ENCODE data around the gene PROM1.

- TF ChIP-seq POLR2AphosphoS5 (IDR thresholded peaks at IDR 0.05; ENCODE audit: low read depth, low read length) (no peak), CTCF (IDR thresholded peaks at IDR 0.05; ENCODE audit: control extremely low read depth in 1 of 3, insufficient read depth in 1 of 3, low read depth in 1 of 3, low read length in 3 of 3) (no peak), POLR2A (IDR thresholded peaks at IDR 0.05; ENCODE audit: control extremely low read depth in 1 of 2, low read depth in 2 of 2, low read length in 2 of 2) (no peak), USF2 (IDR thresholded peaks at IDR 0.05; ENCODE audit: low read length) (no peak), SIN3A (conservative IDR thresholded peaks at IDR 0.05 in 1 of 2, IDR thresholded peaks at IDR 0.05 in 1 of 2; ENCODE audit: low read depth in 1 of 2, low read length in 2 of 2) (no peak), TAF1 (IDR thresholded peaks at IDR 0.05; ENCODE audit: low read depth, low read length) (no peak), POU5F1 (IDR thresholded peaks at IDR 0.05; ENCODE audit: low read depth, low read length) (no peak), TAF7 (optimal IDR thresholded peaks at IDR 0.05; ENCODE audit: borderline replicate concordance, low read depth, low read length) (no peak), EP300 (IDR thresholded peaks at IDR 0.05; ENCODE audit: borderline replicate concordance in 1 of 2, low read depth in 2 of 2, low read length in 2 of 2) (no peak), BRCA1 (IDR thresholded peaks at IDR 0.05; ENCODE audit: low read depth, low read length) (no peak), JUND (IDR thresholded peaks at IDR 0.05; ENCODE audit: low read length) (no peak)
These were observed 96.9 kb downstream of the PROM1 start for GRCh38 chr4:15986907-15987306.

All from H1 (cell line).